CD4-positive, alpha-beta T cell treated with Interleukin-1 beta for 1 hour (primary cell): Measurements from ENCODE around the gene MX1.

Experiments used
- DNase-seq, 2 donors: peaks; one replicate each; pipeline ENCODE4 v3.0.0-alpha.2; 2020 to 2022

The MX1 gene

DNA sequence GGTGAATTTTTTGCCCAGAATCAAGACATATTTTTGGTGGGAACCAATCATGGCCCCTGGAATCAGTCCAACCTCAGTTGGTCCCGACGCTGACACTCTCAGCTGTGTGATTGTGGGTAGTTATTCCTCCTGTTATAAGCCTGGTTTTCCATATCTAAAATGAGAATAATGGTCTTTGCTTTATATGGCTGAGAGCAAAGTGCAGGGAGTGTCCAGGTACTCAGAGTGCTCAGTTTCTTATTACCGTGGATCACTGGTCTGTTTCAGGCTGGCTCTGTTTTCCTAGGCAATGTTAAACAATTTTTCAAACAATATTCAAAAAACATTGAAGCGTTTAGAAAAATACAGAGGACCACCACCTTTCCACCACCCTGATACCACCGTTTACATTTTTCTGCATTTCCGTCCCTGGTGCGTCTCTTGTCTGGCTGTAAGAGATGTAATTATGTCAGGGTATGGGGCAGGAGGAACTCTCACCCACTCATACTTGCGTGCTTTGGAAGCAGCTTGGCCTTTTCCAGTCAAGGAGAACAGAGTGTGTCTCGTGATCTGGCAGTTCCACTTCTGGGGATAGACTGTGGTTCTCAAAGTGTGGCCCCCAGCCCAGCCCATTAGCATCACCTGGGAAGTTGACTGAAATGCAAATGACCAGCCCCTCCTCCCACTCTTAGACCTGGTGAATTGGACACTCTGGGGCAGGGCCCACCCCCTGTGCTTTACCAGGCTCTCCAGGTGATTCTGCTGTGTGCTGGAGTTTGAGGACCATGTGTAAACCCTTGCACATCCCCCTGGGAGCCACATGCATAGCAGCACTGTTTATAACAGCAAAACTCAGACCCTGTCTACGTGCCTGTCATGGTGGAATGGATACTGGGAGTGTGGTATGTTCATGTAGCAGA is 6.8 kb downstream of the MX1 start:
- no peak for DNase-seq

GRCh38 chr21:41433566-41433965 is 7.5 kb downstream of the MX1 start:
- no peak for DNase-seq

DNA sequence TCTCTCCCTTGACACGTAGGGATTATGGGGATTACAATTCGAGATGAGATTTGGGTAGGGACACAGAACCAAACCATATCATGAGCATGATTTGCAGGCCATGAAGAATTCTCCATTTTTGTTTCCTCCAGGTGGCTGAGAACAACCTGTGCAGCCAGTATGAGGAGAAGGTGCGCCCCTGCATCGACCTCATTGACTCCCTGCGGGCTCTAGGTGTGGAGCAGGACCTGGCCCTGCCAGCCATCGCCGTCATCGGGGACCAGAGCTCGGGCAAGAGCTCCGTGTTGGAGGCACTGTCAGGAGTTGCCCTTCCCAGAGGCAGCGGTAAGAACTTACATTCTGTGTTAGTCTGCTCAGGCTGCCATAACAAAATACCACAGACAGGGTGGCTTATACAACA is 9.7 kb downstream of the MX1 start:
- DNase-seq, result no peak

DNA sequence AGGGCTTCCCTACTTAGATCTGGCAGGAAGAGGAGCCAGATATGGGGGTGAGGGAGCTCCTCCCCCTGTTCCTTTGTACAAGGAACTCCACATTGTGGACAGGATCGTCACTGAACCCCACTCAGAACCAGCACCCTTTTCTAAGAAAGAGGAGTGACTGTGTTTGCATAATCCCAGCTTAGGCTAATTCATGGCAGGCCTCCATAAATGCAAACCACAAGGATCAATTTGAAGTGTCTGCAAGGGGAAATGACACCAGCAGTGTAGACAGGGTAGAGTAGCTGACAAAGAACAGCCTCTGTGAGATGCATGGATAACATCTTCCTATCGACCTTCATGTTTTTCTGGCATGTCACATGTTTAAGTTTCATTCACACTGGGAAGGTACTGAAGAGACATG is 11.7 kb downstream of the MX1 start:
- DNase-seq, result no peak

DNA sequence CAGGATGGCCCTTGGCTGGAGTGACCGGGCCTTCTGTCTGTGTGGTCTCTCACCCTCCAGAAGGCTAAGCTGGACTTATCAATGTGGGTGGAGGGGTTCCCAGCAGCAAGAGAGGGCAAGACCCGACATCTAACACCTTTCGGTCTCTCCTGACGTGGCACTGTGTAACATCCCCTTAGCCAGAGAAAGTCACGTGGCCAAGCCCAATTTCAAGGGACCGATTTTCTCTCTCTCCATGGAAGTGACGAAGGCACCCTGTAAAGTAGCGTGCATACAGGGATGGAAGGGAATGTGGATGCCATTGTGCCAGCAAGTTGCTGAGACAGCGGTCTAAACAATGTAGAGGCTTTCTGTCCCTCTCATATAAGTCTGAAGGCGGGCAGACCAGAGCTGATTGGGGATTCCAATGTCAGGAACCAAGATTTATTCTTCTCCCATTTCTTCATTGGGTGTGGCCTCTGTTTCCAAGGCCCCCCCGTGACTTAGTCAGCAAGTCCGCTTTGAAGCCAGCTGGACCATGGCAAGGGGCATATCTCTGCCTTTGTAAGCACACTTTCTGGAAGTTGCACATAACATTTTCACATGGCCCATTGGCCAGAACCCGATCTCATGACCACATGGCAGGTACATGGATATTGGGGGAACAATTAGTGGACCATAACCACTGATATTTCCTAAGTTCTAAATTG is 12.5 kb downstream of the MX1 start:
- no peak for DNase-seq

GRCh38 chr21:41439248-41439647 is 13.2 kb downstream of the MX1 start:
- no peak for DNase-seq

DNA sequence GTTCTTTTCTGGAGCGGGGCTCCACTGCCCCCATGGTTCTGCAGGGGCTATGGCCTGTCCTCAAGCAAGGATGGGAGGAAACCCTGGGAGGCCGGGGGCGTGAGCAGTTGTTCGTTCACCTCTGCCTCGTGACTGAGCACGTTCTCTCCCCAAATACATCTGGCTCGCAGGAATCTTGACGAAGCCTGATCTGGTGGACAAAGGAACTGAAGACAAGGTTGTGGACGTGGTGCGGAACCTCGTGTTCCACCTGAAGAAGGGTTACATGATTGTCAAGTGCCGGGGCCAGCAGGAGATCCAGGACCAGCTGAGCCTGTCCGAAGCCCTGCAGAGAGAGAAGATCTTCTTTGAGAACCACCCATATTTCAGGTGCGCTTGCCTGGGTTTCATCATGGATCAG is 15.5 kb downstream of the MX1 start:
- no peak for DNase-seq

DNA sequence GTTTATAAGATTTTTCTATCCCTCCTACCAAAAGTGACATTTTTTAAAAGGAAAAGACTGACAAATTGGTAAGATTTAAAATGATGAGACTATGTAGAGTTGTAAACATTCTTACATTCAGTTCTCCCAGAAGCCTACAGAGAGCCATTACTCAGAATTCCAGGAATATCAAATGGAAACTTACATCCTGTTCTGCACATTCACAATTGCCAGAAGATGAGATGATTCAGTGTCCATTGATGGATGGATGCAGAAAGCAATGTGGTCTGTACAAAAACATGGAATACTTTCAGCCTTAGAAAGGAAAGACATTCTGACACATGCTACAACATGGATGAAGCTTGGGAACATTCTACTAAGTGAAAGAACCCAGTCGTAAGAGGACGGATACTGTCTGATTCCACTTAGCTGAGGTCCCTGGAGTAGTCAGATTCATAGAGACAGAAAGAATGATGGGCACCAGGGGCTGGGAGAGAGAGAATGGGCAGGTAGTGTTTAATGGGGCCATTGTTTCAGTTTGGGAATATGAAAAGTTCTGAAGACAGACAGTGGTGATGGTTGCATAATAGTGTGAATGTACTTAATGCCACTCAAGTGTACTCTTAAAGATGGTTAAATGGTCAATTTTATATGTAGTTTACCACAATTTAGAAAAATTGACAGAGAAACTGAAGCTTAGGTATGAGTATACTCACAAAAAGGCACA is 16.6 kb downstream of the MX1 start:
- no peak for DNase-seq

- DNase-seq, result no peak
These were observed 17.5 kb downstream of the MX1 start for GRCh38 chr21:41443562-41443961.

DNA sequence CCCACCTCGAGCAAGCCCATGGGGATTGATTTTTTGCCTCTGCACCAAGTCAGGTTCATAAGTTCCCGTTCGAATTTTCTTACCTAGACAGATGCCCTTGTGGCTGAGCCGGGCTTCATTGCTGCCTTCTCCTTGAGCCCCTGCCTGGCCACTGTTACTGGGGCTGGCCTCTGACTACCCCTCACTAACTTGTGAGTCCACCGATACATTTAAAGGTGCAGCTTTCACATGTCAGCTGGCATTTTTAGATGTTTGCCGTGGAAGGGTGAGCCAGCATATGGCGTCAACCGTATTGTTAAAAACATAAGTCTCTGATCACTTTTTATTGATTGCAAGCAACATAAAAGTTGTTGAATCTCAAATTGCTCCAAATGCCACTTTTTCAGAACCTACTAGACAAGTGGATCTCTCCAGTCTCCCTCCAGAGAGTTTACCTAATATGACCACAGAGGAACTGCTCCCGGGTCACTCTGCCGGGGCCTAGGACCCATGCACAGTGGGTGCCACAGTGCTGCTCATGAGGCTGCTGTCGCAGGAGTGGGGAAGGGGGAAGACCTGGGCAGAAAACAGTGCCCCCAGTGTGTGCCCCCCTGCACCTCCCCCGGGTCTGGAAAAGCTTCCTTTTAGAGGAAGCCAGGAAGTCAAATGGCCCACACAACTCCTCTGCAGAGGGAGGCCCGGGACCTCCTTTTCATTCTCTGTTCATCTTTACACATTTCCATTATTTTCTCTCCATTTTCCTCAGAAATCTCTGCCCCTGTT is 18.8 kb downstream of the MX1 start:
- no peak for DNase-seq

DNA sequence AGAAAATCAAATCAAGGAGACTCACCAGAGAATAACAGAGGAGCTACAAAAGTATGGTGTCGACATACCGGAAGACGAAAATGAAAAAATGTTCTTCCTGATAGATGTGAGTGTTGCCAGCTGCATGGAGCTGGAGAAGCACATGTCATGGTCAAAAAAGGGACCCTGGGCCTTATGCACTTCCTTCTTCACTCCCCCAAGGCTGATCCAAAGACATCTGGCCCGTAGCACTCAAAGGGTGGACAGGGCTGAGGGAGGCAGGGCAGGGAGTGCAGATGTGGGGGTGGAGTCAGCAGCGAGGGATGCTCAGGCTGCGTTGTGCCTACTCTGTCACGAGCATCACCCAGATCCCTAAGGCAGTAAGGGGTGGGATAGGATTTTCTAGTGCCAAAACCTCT is 19.4 kb downstream of the MX1 start:
- DNase-seq, result no peak

DNA sequence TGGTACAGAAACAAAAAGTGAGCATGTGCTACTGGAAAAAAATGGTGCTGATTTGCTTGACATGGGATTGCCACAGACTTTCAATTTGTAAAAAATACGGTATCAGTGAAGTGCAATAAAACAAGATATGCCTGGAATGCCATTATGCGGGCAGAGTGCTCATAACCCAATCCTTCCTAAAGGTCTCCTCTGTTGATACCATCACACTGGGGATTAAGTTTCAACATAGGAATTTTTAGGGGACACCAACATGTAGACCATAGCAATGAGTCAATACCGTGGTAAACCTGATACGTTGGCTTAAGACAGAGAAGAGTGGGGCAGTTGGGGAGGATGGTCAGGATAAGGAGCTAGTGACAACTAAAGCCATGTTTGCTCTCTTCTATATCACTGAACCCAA is 20.5 kb downstream of the MX1 start:
- no peak for DNase-seq

DNA sequence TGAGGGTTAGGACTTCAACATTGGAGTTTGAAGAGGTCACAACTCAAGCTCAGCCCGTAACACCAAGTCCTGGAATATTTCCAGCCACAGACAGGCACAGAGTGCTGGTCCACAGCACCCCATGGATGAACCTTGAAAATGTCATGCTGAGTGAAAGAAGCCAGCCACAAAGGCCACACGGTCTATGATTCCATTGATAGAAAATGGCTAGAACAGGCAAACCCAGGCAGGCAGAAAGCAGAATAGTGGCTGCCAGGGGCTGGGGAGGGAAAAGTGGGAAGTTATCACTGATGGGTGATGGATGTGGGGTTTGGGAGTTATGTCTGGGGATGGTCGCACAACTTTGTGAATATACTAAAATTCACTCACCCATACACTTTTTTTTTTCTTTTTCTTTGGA is 21.3 kb downstream of the MX1 start:
- no peak for DNase-seq

GRCh38 chr21:41449613-41450012 is 23.6 kb downstream of the MX1 start:
- no peak for DNase-seq

DNA sequence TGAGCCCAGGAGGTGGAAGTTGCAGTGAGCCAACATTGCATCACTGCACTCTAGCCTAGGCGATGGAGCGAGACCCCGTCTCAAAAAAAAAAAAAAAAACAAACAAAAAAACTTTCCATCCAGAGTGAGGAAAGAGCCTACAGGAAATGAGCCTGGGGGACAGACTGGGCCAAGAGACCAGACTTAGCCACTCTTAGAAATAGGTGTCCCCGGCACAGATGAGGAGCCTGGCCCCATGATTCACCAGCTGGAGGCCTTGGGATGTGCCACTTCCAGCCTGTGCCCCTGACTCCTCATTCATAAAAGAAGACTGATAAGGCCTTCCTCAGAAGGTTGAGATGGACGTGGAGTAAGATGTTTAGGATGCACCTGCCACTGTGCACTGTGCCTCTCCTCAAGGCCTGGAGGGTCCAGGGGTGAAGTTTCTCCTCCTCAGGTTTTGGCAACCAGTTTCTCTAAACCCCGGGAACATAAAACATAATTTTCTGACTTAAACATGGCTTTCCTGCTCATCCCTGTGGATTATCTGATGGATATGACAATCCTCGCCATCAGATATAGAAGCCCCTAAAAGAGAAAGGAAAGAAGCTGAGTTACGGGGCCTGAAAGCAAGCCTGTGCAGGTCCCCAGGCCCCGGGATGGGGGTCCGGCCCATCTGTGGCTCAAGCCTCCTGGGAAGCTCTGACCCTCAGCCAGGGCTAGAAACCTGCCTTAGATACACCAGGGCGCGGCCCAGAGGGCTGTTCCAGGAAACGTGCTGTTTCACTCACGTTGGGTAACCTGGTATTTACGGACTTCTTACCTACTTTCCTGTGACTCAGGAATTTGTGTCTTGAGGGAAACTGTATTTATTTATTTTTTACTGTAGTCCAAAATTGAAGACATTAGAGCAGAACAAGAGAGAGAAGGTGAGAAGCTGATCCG is 26.0 kb downstream of the MX1 start:
- DNase-seq, result no peak

- no peak for DNase-seq
These were observed 27.2 kb downstream of the MX1 start for GRCh38 chr21:41453198-41453597.

DNA sequence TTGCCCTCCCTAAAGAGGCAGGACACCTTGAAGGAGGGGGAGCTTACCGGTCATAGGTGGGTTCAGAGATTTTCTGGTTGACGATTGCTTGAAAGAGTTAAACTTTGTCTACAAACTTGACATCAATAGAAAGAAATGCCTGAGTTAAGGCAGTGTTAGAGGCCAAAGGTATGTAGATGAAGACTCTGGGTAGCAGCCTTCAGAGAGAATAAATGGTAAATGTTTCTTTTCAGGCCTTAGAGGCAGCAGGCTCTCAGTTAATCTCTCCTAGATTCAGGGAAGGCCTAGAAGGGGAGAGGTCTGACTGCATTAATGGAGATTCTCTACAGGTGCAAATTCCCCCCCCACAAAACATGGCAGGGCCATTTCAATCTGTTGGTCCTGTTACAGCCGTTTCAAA is 27.7 kb downstream of the MX1 start:
- DNase-seq, result no peak

- DNase-seq, result no peak
These were observed 32.1 kb downstream of the MX1 start for GRCh38 chr21:41458121-41458520.

GRCh38 chr21:41458559-41458958 is 32.5 kb downstream of the MX1 start:
- no peak for DNase-seq

DNA sequence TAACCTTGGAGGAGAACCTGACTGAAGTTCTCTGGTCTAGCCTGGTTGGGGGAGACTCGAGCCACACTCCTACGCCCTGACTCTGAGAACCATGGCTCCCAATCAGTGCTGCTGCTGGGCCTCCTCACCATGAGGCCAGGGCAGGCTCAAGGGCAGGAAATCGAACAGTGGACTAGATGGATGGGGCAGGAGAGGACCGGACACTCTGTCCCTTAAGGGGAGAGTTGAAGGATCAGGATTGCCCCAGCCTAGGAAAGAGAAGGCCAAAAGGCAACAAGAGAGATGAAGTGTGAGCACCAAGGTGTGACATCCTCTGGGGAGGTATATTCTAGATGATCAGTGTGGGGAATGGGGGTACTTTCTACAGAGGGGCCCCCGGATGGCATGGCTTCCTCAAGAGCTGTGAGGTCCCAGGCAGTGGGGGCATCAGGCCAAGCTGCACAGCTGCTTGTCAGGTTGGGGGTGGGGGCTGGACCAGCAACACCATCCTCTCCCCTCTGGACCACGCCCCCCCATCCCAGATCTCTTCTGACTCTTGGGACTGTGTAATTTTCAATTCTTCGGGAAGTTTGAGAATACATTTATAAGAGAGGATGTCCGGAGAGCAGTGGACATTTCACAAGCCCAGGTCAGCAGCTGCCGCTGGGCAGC is 34.0 kb downstream of the MX1 start:
- DNase-seq, result no peak
